Panc1 (cell line): ENCODE results near the gene SULF2. TPM values are rescaled to one million over a fixed set of nuclear protein-coding genes. Genes with fewer than 3 reads are reported as not detected.

Experiments used
- ATAC-seq: fragments of 200-7000 bp; cut with Tn5 transposase; 2 replicates; pipeline ENCODE4 v1.9.1; 2020; ENCODE audit warnings: mild to moderate bottlenecking, moderate library complexity
- BruUV-seq: library from RNA; stranded (reverse); fragments of 400-500 nt; replicated peaks from 2 replicates; lab custom pipeline; 2021; lab: Mats Ljungman, UMichigan
- CTCF ChIA-PET: fragments of 300-600 bp; sonication (Branson Sonifier 250); formaldehyde crosslinking; loops from one replicate; lab custom pipeline; 2022; ENCODE audit warnings: antibody characterized with exemption; lab: Charles Lee
- POLR2A ChIA-PET: fragments of 300-600 bp; sonication (Branson Sonifier 250); formaldehyde crosslinking; loops from one replicate; lab custom pipeline; 2022; ENCODE audit warnings: antibody characterized with exemption; lab: Charles Lee
- DNase-seq: peaks from one replicate; pipeline ENCODE4 v3.0.0-alpha.2; 2010; ENCODE audit warnings: low read depth, low spot score
- H3K27ac ChIP-seq: 2 replicates; pipeline ENCODE4 v1.5.1; 2011; ENCODE audit warnings: mild to moderate bottlenecking, low read length, inconsistent platforms
- H3K27me3 ChIP-seq: fragments of 200-500 bp; sonication (Bioruptor generic); 2 replicates; pipeline ENCODE4 v1.6.0; 2014; ENCODE audit warnings: low read length, inconsistent platforms; ENCODE audit not compliant: control insufficient read depth, insufficient read depth
- H3K36me3 ChIP-seq: fragments of 200-500 bp; sonication (Bioruptor generic); 2 replicates; pipeline ENCODE4 v1.5.1; 2014; ENCODE audit warnings: inconsistent platforms, mild to moderate bottlenecking, low read length, moderate library complexity; ENCODE audit not compliant: control insufficient read depth, insufficient read depth
- H3K4me1 ChIP-seq: 2 replicates; pipeline ENCODE4 v1.5.1; 2011; ENCODE audit warnings: inconsistent platforms, mild to moderate bottlenecking, low read length, moderate library complexity; ENCODE audit not compliant: control insufficient read depth, insufficient read depth
- H3K4me3 ChIP-seq, 2 experiments: 2 replicates each; pipeline ENCODE4 v1.5.1; 2011 to 2012; ENCODE audit warnings: low read depth in 2 of 2, low read length in 2 of 2, mild to moderate bottlenecking in 2 of 2, inconsistent platforms in 1 of 2, moderate library complexity in 1 of 2
- H3K9me3 ChIP-seq: fragments of 200-500 bp; sonication (Bioruptor generic); 2 replicates; pipeline ENCODE4 v1.5.1; 2014; ENCODE audit warnings: low read depth, mild to moderate bottlenecking, inconsistent platforms, low read length, moderate library complexity; ENCODE audit not compliant: control insufficient read depth, insufficient read depth
- POLR2AphosphoS5 ChIP-seq: IDR thresholded peaks from 2 replicates; pipeline ENCODE4 v1.6.1; 2012; ENCODE audit warnings: mild to moderate bottlenecking, low read depth, low read length, moderate library complexity
- SIN3A ChIP-seq: IDR thresholded peaks from 2 replicates; pipeline ENCODE4 v1.6.1; 2012; ENCODE audit warnings: low read depth, mild to moderate bottlenecking, low read length, moderate library complexity, borderline replicate concordance; ENCODE audit not compliant: insufficient read depth
- TCF7L2 ChIP-seq: IDR thresholded peaks from 2 replicates; pipeline ENCODE4 v1.6.1; 2011; ENCODE audit warnings: mild to moderate bottlenecking, low read depth, low read length, inconsistent platforms
- in situ Hi-C: cut with HindIII; loops from 2 replicates; pipeline ENCODE4 v1.10.0; 2016; ENCODE audit warnings: low sequenced_read_pairs, low pct_unique_long_range_greater_than_20kb
- intact Hi-C: fragments of 100-400 bp; cut with micrococcal nuclease; formaldehyde crosslinking; loops from one replicate; pipeline ENCODE4 v1.10.0; 2022; ENCODE audit not compliant: unreplicated experiment
- total RNA-seq: library from RNA; stranded (reverse); gene quantifications from one replicate; pipeline ENCODE4 v1.2.1, GENCODE V29; 2021; ENCODE audit not compliant: unreplicated experiment
- TF ChIP-seq, protein P1 (sequence below): fragments of 450-650 bp; IDR thresholded peaks from 2 replicates; pipeline ENCODE4 v1.5.1; 2017; ENCODE audit warnings: mild to moderate bottlenecking
- TF ChIP-seq, protein P2 (sequence below), 2 experiments: IDR thresholded peaks; 2 replicates each; pipeline ENCODE4 v1.6.1; 2011 to 2012; ENCODE audit warnings: low read depth in 2 of 2, control low read depth in 1 of 2, low read length in 1 of 2, mild to moderate bottlenecking in 1 of 2, moderate library complexity in 1 of 2; ENCODE audit not compliant: insufficient read depth in 1 of 2

SULF2 gene
- total RNA-seq, 1 experiment from 2014 or later = 1.4 TPM

DNA sequence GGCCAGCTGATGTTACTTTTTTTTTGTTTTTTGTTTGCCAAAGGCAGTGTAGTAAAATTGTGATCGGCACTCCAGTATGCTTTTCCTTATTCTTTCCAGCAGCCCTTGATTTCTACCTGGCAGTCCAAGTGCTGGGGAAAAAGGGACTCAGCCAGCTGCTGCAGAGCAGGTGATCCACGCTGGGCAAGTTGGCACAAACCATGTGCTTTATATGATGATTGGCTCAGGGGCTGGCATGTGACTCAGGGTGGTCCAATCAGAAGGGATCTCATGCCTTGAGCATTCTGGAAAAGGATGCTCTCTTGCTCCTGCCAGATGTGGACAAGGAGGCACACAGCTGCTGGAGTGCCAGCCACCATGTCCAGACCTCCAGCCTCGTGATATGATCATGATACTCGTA lies 54.5 kb downstream of the SULF2 start:
- no peaks in the 10 kb centered on the region for H3K36me3 ChIP-seq
- POLR2A ChIA-PET = no interaction called here
- ATAC-seq = no peak
- CTCF ChIA-PET = no interaction called here
- H3K27me3 ChIP-seq = no peaks in the 10 kb centered on the region; the same call in none of the 2 replicates
- intact Hi-C loops = no loop called here
- H3K4me1 ChIP-seq = no peaks in the 10 kb centered on the region
- in situ Hi-C loops = no loop called here
- no TSS peak for BruUV-seq
- DNase-seq = no peak
- no peak for TF ChIP-seq SIN3A
- no peak for TF ChIP-seq POLR2AphosphoS5
- TF ChIP-seq, protein P1, sequence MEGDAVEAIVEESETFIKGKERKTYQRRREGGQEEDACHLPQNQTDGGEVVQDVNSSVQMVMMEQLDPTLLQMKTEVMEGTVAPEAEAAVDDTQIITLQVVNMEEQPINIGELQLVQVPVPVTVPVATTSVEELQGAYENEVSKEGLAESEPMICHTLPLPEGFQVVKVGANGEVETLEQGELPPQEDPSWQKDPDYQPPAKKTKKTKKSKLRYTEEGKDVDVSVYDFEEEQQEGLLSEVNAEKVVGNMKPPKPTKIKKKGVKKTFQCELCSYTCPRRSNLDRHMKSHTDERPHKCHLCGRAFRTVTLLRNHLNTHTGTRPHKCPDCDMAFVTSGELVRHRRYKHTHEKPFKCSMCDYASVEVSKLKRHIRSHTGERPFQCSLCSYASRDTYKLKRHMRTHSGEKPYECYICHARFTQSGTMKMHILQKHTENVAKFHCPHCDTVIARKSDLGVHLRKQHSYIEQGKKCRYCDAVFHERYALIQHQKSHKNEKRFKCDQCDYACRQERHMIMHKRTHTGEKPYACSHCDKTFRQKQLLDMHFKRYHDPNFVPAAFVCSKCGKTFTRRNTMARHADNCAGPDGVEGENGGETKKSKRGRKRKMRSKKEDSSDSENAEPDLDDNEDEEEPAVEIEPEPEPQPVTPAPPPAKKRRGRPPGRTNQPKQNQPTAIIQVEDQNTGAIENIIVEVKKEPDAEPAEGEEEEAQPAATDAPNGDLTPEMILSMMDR = no peak
- TF ChIP-seq TCF7L2 = no peak
- TF ChIP-seq, protein P2, sequence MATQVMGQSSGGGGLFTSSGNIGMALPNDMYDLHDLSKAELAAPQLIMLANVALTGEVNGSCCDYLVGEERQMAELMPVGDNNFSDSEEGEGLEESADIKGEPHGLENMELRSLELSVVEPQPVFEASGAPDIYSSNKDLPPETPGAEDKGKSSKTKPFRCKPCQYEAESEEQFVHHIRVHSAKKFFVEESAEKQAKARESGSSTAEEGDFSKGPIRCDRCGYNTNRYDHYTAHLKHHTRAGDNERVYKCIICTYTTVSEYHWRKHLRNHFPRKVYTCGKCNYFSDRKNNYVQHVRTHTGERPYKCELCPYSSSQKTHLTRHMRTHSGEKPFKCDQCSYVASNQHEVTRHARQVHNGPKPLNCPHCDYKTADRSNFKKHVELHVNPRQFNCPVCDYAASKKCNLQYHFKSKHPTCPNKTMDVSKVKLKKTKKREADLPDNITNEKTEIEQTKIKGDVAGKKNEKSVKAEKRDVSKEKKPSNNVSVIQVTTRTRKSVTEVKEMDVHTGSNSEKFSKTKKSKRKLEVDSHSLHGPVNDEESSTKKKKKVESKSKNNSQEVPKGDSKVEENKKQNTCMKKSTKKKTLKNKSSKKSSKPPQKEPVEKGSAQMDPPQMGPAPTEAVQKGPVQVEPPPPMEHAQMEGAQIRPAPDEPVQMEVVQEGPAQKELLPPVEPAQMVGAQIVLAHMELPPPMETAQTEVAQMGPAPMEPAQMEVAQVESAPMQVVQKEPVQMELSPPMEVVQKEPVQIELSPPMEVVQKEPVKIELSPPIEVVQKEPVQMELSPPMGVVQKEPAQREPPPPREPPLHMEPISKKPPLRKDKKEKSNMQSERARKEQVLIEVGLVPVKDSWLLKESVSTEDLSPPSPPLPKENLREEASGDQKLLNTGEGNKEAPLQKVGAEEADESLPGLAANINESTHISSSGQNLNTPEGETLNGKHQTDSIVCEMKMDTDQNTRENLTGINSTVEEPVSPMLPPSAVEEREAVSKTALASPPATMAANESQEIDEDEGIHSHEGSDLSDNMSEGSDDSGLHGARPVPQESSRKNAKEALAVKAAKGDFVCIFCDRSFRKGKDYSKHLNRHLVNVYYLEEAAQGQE (IDR thresholded peaks at IDR 0.05; ENCODE audit: insufficient read depth in 1 of 2, low read depth in 2 of 2, low read length in 1 of 2) = no peak
- H3K9me3 ChIP-seq = no peaks in the 10 kb centered on the region
- no peak overlapping the region for H3K27ac ChIP-seq
- no peak overlapping the region for H3K4me3 ChIP-seq

DNA sequence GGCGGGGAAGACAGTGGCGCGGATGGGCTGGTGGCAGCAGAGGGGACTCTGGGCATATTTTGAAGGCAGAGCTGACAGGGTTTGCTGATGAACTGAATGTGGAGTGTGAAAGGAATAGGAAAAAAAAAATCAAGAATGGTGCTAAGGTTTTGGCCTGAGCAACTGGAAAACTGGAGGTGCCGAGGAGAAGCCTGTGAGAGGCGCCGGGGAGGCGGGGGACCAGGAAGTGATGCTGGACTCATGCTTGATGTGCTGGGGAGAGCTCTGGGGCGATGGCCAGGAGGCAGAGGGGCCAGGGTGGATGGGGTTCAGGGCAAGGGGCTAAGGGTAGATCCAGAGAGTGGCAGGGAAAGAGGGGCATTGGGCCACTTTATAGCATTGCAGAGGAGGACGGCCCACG lies 55.8 kb downstream of the SULF2 start:
- H3K4me1 ChIP-seq = no peaks in the 10 kb centered on the region
- H3K27me3 ChIP-seq = no peaks in the 10 kb centered on the region; the same call in 1 of the 2 replicates
- no TSS peak for BruUV-seq
- H3K36me3 ChIP-seq = no peaks in the 10 kb centered on the region
- H3K4me3 ChIP-seq = no peak overlapping the region
- ChIA-PET POLR2A (no interaction called here), CTCF (no interaction called here)
- intact Hi-C loops (loop anchor here (5.0 kb wide), 1 partner anchor 893 kb away; no protein-coding TSS in a partner anchor), in situ Hi-C loops (no loop called here)
- DNase-seq (no peak), ATAC-seq (no peak)
- H3K9me3 ChIP-seq = no peaks in the 10 kb centered on the region
- H3K27ac ChIP-seq = no peak overlapping the region
- TF ChIP-seq TCF7L2 (no peak), POLR2AphosphoS5 (no peak), SIN3A (no peak)
- TF ChIP-seq, protein P1 = no peak
- TF ChIP-seq, protein P2 (IDR thresholded peaks at IDR 0.05; ENCODE audit: insufficient read depth in 1 of 2, low read depth in 2 of 2, low read length in 1 of 2) = no peak
